Liver (tissue), 3 donors: Measurements from ENCODE around the gene CYP2A13.

Experiments
- ATF3 ChIP-seq: IDR thresholded peaks from 2 replicates; pipeline ENCODE4 v1.6.1; 2016; ENCODE audit warnings: antibody characterized with exemption
- CTCF ChIP-seq: fragments of 150-350 bp; IDR thresholded peaks from 2 replicates; pipeline ENCODE4 v1.5.1; 2017; ENCODE audit warnings: improper control_type of control experiment, low read depth, low read length; ENCODE audit not compliant: missing input control
- FOXA1 ChIP-seq: IDR thresholded peaks from 2 replicates; pipeline ENCODE4 v1.6.1; 2016; ENCODE audit warnings: antibody characterized with exemption
- GABPA ChIP-seq, 2 donors: IDR thresholded peaks in 1 of 2; conservative IDR thresholded peaks in 1 of 2; 2 replicates each; pipeline ENCODE4 v1.6.1; 2016; ENCODE audit warnings: antibody characterized with exemption in 2 of 2, mild to moderate bottlenecking in 1 of 2, moderate library complexity in 1 of 2
- JUND ChIP-seq, 2 donors: IDR thresholded peaks; 2 replicates each; pipeline ENCODE4 v1.6.1; 2016; ENCODE audit warnings: antibody characterized with exemption in 2 of 2
- MAX ChIP-seq: IDR thresholded peaks from 2 replicates; pipeline ENCODE4 v1.6.1; 2016; ENCODE audit warnings: antibody characterized with exemption
- SP1 ChIP-seq: IDR thresholded peaks from 2 replicates; pipeline ENCODE4 v1.6.1; 2018; ENCODE audit warnings: antibody characterized with exemption, mild to moderate bottlenecking
- TAF1 ChIP-seq: conservative IDR thresholded peaks from 2 replicates; pipeline ENCODE4 v1.6.1; 2016; ENCODE audit warnings: antibody characterized with exemption, mild to moderate bottlenecking
- YY1 ChIP-seq: IDR thresholded peaks from 2 replicates; pipeline ENCODE4 v1.6.1; 2016; ENCODE audit warnings: antibody characterized with exemption, mild to moderate bottlenecking
- ZBTB33 ChIP-seq: IDR thresholded peaks from 2 replicates; pipeline ENCODE4 v1.6.1; 2016; ENCODE audit warnings: antibody characterized with exemption
- donor health status: healthy.
- donor health status: healthy.

- no peak for TF ChIP-seq CTCF
- no peak for TF ChIP-seq MAX
- TF ChIP-seq JUND (IDR thresholded peaks at IDR 0.05): no peak
- TF ChIP-seq TAF1: no peak
- TF ChIP-seq SP1: no peak
- TF ChIP-seq ZBTB33: no peak
- no peak for TF ChIP-seq ATF3
- no peak for TF ChIP-seq GABPA (IDR thresholded peaks at IDR 0.05 in 1 of 2, conservative IDR thresholded peaks at IDR 0.05 in 1 of 2)
- no peak for TF ChIP-seq FOXA1
- no peak for TF ChIP-seq YY1
These were observed 17.9 kb downstream of the CYP2A13 start for GRCh38 chr19:41106177-41106576.
